ENCODE measurements around the gene APOBEC2. TPM values are rescaled to one million over a fixed set of nuclear protein-coding genes. Genes with fewer than 3 reads are reported as not detected.

Gene APOBEC2
- total and polyA plus RNA-seq, 8 donors = 0.29 to 1.3 (median 0.75) TPM; not detected in 1

GRCh38 chr6:41036601-41037000 lies 16.4 kb upstream of the APOBEC2 start:
- no peak for TF ChIP-seq CTCF (IDR thresholded peaks at IDR 0.05)
- Histone ChIP-seq H3K4me3 (no peak overlapping the region), H3K36me3 (peaks cover 0 to 4% of the 10 kb centered on the region in 2 donors), H3K4me1 (no peaks in the 10 kb centered on the region), H3K27me3 (no peaks in the 10 kb centered on the region), H3K27ac (no peak overlapping the region), H3K9me3 (no peaks in the 10 kb centered on the region)
- intact Hi-C loops (cut with DNase I) = no loop called here
- ATAC-seq = no peak
- no peak for DNase-seq

- Histone ChIP-seq H3K9me3 (no peaks in the 10 kb centered on the region), H3K4me3 (no peak overlapping the region), H3K4me1 (no peaks in the 10 kb centered on the region), H3K36me3 (peaks cover 0 to 4% of the 10 kb centered on the region in 2 donors), H3K27me3 (no peaks in the 10 kb centered on the region), H3K27ac (no peak overlapping the region)
- DNase-seq (no peak), ATAC-seq (no peak)
- intact Hi-C loops (cut with DNase I) = no loop called here
- no peak for TF ChIP-seq CTCF (IDR thresholded peaks at IDR 0.05)
Measured at GRCh38 chr6:41037107-41037900, 15.7 kb upstream of the APOBEC2 start.

GRCh38 chr6:41038205-41038604 lies 14.8 kb upstream of the APOBEC2 start:
- peak overlapping the region in 1 of 2 donors; percentile 6 for H3K4me3 ChIP-seq
- H3K36me3 ChIP-seq = peaks cover 0 to 4% of the 10 kb centered on the region in 2 donors
- H3K27me3 ChIP-seq = no peaks in the 10 kb centered on the region
- intact Hi-C loops (cut with DNase I) = no loop called here
- no peak for TF ChIP-seq CTCF (IDR thresholded peaks at IDR 0.05)
- H3K9me3 ChIP-seq = no peaks in the 10 kb centered on the region
- no peaks in the 10 kb centered on the region for H3K4me1 ChIP-seq
- DNase-seq (no peak), ATAC-seq (no peak)
- no peak overlapping the region for H3K27ac ChIP-seq

- DNase-seq = peak in 3 of 4 donors; percentile 36 to 83 (median 82)
- peak within 1 kb of the TSS; percentile 41 to 56 for H3K27ac ChIP-seq
- peak within 1 kb of the TSS in 1 of 2 donors; percentile 6 for H3K4me3 ChIP-seq
- no peaks in the 10 kb centered on the region for H3K4me1 ChIP-seq
- no peaks in the 10 kb centered on the region for H3K27me3 ChIP-seq
- TF ChIP-seq CTCF (IDR thresholded peaks at IDR 0.05) = peak; percentile 62
- intact Hi-C loops (cut with DNase I) = no loop called here
- ATAC-seq = peak; percentile 79
- no peaks in the 10 kb centered on the region for H3K36me3 ChIP-seq
- no peaks in the 10 kb centered on the region for H3K9me3 ChIP-seq
Measured at GRCh38 chr6:41039060-41039998, 13.7 kb upstream of the APOBEC2 start, which contains the start of gene UNC5CL. TSS of gene UNC5CL (minus strand) at chr6:41039221. CDS start at chr6:41035074, 4,147 bp downstream.
